Measurements from ENCODE around the gene WBP2.

Gene WBP2

DNA sequence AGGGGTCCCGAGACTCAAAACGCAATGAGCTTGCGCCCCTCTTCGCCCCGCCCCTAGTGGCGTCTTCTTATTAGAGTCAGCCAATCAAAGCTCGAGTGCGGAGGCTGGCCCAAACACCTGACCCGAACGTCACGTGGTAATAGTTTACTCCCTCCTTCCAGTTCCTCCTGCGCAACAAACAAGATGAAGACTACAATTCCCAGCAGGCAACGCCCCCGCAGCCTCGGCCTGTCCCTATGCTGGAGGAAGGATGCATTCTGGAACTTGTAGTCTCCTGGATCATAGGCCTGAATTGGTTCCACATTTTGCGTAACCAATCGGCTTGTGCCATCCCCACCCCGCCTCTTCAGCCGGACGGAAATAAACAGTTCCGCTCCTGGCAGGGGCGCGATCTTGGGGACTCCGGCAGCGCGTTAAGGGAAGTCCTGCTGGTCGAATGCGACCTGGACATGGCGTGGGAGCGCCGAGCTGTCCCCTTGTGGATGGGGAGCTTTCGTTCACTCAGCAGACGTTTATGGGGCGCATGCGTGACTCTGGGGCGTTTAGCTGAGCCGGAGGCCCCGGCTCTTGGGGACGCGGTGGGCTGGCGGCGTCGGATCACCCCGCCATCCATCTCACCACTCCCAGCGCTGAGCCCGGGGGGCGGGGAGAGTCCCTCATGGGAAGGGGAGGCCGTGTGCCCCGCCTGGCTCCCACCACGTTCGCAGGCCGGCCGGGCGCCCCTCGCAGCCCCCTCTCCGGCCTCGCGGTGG, at the start of gene WBP2:
TSS of gene WBP2 (minus strand) at position 26 of the 752 bp plus-strand sequence. CDS start 38 bp downstream, outside the sequence.
- H3K4me3 Mint-ChIP-seq, result no peak within 1 kb of the TSS
- no peak within 1 kb of the TSS for H3K27ac Mint-ChIP-seq
- H3K27me3 Mint-ChIP-seq, result no peaks in the 10 kb centered on the region
- H3K9me3 Mint-ChIP-seq, result no peaks in the 10 kb centered on the region
- peaks cover 24 to 41% of the 10 kb centered on the region in 2 donors for H3K4me1 Mint-ChIP-seq
- DNase-seq (peak; percentile 98), ATAC-seq (replicated peaks) (peak; percentile 86 to 89)
- peaks cover 0 to 8% of the 10 kb centered on the region in 2 donors for H3K36me3 Mint-ChIP-seq

DNA sequence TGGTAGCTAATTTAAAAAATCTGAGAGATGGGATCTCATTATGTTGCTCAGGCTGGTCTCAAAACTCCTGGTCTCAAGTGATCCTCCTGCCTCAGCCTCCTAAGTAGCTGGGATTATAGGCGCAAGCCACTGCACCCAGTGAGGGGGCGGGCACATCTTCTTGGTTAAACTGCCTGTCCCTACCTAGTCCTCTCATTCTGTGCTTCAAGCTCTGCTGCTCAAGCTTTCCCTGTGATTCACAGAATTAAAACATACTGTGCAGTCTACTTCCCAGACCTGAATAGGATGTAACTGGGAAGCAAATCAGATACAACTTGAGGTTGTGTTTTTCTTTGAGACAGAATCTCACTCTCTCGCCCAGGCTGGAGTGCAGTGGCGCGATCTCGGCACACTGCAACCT, 47.3 kb upstream of the WBP2 start:
- Mint-ChIP-seq H3K9me3 (no peaks in the 10 kb centered on the region), H3K27ac (no peak overlapping the region)

DNA sequence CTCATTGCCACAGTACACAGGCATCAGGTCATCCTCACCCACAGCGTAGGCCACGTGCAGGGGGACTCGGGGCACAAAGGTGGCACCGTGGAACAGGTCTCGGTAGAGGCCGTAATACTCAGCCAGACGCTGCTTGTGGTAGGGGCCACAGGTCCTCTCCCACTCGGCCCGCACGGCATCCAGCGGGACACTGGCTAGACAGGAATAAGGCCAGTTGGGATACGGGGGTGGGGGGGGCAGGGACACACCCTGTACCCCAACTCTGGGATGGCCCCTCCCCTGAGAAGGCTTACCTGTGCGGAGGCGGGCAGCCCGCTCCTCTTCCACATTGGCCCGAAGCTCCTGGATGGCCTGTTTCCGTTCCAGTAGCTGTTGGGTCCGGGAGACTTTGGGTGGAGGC, 46.6 kb upstream of the WBP2 start:
- Mint-ChIP-seq H3K27ac (no peak overlapping the region), H3K4me3 (no peak overlapping the region), H3K27me3 (no peaks in the 10 kb centered on the region), H3K9me3 (no peaks in the 10 kb centered on the region), H3K4me1 (peaks cover 9 to 29% of the 10 kb centered on the region in 2 donors), H3K36me3 (peaks cover 23 to 35% of the 10 kb centered on the region in 2 donors)
- ATAC-seq (replicated peaks) (no peak), DNase-seq (no peak)

More for the DNA sequence above, 47.3 kb upstream of the WBP2 start:
- no peak overlapping the region for H3K4me3 Mint-ChIP-seq
- H3K4me1 Mint-ChIP-seq, result peaks cover 9 to 26% of the 10 kb centered on the region in 2 donors
- DNase-seq, result no peak
- no peaks in the 10 kb centered on the region for H3K27me3 Mint-ChIP-seq
- no peak for ATAC-seq (replicated peaks)
- H3K36me3 Mint-ChIP-seq, result peaks cover 23 to 34% of the 10 kb centered on the region in 2 donors

DNA sequence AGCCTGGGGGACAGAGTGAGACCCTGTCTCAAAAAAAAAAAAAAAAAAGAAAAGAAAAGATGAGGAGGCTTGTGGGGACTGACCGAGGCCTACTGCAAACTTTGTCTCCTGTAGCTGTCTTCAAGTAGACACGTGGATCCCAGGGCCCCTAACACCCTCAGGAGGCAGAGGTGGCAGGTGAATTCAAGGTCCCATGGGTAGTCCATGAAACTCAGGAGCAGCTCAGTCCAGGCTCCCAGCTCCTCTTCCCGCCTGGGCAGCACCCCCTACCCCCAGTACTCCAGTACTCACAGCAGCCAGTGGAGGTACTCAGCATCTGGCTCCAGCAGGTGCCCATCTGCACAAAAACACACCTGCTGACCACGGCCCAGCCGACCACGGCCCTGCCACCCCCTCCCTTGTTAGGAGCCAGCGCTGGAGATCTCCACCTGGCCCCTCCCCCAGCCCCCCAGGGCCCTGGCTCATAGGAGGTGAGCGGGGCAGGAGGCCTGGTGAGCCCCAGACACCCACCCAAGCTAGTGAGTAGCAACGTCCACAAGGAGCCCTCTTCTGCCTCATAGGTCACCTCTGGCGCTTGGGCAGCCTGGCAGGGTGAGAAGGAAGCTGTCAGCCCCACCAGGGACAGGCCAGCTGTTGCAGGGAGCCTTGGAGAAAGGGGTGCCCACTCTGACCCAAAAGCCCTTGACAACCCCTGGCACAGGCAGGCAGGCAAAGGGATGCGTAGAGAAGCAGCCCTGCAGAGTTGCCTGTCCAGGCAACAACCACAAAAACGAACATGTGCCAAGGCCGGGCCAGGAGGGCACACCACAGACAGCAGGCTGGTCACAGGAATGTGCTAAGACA, 45.8 kb upstream of the WBP2 start:
- Mint-ChIP-seq H3K27ac (no peak overlapping the region), H3K4me1 (peaks cover 9 to 32% of the 10 kb centered on the region in 2 donors), H3K27me3 (no peaks in the 10 kb centered on the region), H3K4me3 (no peak overlapping the region), H3K9me3 (no peaks in the 10 kb centered on the region), H3K36me3 (peaks cover 23 to 35% of the 10 kb centered on the region in 2 donors)
- ATAC-seq (replicated peaks), result no peak
- DNase-seq, result no peak

DNA sequence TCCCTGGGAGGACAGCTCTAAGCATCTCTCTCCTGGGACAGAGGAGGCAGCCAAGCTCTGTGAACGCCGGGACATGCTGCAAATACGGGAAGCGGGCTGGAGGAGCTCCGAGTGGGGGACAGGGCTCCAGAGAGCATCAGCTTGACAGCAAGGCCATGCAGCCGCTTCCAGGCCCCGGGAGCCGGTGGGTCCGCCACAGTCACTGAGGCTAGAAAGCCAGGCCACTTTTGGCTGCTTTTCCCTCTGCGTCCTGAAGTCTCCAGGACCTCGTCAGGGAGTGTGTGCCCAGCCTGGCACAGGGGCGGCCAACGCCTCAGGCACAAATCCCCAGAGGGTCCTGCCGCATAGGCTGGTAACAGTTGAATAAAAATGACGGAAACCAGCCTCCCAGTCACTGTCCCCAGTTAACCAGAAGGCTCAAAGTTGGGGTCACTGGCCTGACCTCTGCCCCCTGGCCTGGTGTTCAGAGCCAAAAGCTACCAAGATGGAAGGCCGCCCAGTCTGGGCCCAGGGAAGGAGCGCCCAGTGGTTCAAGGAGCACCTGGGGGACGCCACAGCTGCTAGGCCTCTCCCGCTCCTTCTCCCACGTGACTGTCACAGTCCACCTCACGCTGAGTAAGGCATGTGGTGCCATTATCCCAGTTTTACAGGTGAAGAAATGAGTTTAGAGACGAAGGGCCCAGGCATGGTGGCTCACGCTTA, 44.8 kb upstream of the WBP2 start:
- Mint-ChIP-seq H3K4me3 (no peak overlapping the region), H3K36me3 (peaks cover 23 to 43% of the 10 kb centered on the region in 2 donors), H3K9me3 (no peaks in the 10 kb centered on the region), H3K27ac (peak overlapping the region; percentile 81), H3K27me3 (no peaks in the 10 kb centered on the region), H3K4me1 (peaks cover 17 to 37% of the 10 kb centered on the region in 2 donors)
- DNase-seq (no peak), ATAC-seq (replicated peaks) (no peak)

DNA sequence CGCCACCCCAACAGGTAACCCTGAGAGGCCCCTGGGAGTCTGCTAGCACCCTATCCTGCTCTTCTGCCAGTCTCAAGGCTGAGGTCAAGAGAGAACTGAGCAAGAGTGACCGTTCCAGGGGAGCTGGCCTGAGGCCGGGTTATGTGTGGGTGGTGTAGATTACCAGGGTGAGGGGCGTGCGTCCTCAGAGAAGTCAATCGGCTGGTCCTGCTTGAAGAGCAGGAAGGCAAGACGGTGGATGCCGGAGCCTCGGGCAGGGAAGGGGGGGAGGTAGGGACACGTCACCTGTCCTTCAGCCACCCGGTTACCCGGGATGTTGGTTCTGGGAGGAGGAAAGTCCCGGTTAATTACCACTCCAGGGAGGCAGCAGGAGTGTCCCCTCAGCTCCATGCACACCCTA, 44.2 kb upstream of the WBP2 start:
- Mint-ChIP-seq H3K27me3 (no peaks in the 10 kb centered on the region), H3K27ac (no peak overlapping the region), H3K4me1 (peaks cover 19 to 43% of the 10 kb centered on the region in 2 donors), H3K36me3 (peaks cover 25 to 41% of the 10 kb centered on the region in 2 donors), H3K9me3 (no peaks in the 10 kb centered on the region), H3K4me3 (no peak overlapping the region)
- no peak for ATAC-seq (replicated peaks)
- no peak for DNase-seq

DNA sequence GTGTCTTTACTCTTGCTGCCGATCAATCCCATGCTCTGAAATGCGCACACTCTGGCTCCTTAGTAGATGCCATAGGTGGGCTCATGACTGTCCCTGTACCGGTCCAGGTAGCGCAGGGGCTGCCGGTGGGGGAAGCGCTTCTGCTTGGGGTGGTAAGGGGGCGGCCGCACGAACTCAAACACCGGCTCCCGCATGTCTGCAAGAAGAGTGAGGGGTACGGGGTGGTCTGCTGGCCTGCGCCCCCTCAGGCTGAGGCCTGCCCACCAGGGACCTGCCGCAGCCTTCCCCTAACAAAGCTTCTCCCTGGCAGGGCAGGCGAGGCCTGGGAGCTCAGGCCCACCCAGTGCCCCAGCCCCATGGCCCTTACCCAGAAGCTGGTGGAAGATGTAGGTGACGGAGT, 43.7 kb upstream of the WBP2 start:
- Mint-ChIP-seq H3K27me3 (no peaks in the 10 kb centered on the region), H3K4me3 (no peak overlapping the region), H3K27ac (no peak overlapping the region), H3K9me3 (no peaks in the 10 kb centered on the region), H3K4me1 (peaks cover 23 to 43% of the 10 kb centered on the region in 2 donors), H3K36me3 (peaks cover 30 to 47% of the 10 kb centered on the region in 2 donors)
- no peak for DNase-seq
- no peak for ATAC-seq (replicated peaks)

DNA sequence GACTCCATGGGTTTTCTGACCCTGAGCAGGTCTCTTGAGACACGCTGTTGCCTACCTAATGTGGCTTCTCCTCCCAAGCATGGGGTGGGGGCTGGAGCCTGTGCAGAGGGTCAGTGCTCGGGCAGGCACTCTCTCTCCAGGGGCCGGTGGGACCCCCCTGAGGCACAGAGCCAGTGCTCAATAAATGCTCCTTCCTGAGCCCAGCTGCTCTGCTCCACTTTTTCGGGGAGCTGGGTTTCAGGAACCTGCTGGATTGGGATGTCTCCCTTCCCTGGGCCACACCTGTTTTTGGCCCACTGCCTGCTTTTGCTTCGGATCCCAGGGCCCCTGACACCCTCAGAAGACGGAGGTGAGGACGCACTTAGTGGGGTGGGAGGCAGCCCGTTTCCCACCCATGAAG, 42.9 kb upstream of the WBP2 start:
- peaks cover 26 to 47% of the 10 kb centered on the region in 2 donors for H3K4me1 Mint-ChIP-seq
- no peak overlapping the region for H3K27ac Mint-ChIP-seq
- H3K4me3 Mint-ChIP-seq, result no peak overlapping the region
- H3K36me3 Mint-ChIP-seq, result peaks cover 30 to 50% of the 10 kb centered on the region in 2 donors
- no peaks in the 10 kb centered on the region for H3K27me3 Mint-ChIP-seq
- no peak for ATAC-seq (replicated peaks)
- H3K9me3 Mint-ChIP-seq, result no peaks in the 10 kb centered on the region
- no peak for DNase-seq

DNA sequence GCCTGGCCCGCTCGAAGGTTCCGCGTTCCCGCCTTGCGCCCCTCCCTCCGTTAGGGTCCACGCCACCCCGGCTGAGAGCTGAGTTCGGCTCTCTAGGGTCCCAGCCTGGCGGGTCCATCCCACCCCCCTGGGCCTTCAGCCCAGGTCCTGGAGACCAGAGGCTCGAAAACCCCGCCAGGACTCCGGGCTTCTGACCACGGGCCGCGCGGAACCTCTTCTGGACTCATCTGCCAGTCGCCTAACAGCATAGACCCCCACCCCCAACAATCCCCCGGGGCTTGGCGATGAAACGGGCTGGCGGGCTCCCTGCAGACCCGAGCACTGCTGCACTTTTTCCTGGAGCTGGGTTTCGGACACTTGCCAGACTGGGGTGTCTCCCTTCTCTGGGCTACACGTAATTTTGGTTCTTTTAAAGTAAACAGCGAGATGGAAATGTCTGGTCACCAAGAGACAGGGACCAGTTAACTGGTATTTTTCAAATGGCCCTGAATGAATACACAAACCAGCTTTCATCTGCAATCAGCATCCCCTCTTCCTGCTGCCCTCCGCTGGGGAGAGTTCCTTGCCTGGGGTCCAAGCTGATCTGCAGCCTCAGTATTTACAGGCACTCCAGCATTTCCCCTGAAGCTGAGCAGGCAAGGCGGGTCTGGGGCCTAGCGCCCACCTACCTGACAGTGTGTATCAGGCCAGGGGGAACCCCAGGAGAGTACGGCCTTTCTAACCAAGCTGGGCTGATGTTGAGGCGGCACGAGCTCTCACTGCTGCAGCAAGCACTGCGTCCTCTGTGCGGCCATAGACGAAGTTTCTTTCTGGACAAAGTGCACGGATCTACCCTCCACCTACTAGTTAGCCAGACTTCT, 42.3 kb upstream of the WBP2 start:
- peaks cover 26 to 47% of the 10 kb centered on the region in 2 donors for H3K4me1 Mint-ChIP-seq
- H3K9me3 Mint-ChIP-seq, result no peaks in the 10 kb centered on the region
- peak overlapping the region; percentile 60 to 78 for H3K4me3 Mint-ChIP-seq
- H3K36me3 Mint-ChIP-seq, result peaks cover 30 to 50% of the 10 kb centered on the region in 2 donors
- no peaks in the 10 kb centered on the region for H3K27me3 Mint-ChIP-seq
- peak overlapping the region; percentile 81 for H3K27ac Mint-ChIP-seq
- no peak for DNase-seq
- ATAC-seq (replicated peaks), result no peak

DNA sequence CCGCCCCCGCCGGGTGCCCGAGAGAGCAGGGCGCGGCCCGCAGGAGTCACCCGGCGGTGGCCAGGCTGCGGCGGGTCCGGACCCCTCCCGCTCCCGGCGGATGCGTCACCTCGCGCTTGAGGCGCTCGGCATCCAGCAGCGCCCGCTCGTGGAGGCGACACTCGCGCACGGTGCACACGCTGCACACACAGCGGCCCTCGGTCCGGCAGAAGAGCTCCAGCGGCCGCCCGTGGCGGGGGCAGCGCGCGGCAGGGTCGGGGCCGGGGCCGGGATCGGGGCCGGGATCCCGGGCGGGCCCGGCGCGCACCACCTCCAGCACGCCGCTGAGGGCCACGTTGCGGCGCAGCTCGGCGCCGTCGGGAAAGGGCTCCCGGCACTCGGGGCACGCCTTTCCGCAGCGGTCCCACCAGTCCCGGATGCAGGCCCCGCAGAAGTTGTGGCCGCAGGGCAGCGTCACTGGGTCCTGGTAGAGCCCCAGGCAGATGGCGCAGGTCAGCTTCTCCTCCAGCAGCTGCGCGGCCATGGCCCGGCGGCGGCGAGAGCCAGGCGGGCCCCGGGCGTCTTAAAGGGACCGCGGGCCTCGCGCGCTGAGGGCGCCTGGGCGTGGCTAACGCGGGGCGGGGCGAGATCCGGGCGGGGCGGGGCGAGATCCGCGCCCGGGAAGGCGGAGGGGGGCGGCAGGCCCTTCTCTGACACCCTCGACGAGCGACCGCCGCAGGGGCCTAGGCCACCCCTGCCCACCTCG, 41.5 kb upstream of the WBP2 start, which contains the start of gene TRIM65:
TSS of gene TRIM65 (minus strand) at position 537 of the 745 bp plus-strand sequence. CDS start at position 523, 14 bp downstream.
- Mint-ChIP-seq H3K9me3 (no peaks in the 10 kb centered on the region), H3K36me3 (peaks cover 33 to 51% of the 10 kb centered on the region in 2 donors), H3K27me3 (no peaks in the 10 kb centered on the region), H3K4me3 (peak within 1 kb of the TSS; percentile 78 to 84), H3K4me1 (peaks cover 26 to 47% of the 10 kb centered on the region in 2 donors), H3K27ac (peak within 1 kb of the TSS; percentile 91)
- DNase-seq, result peak; percentile 73
- peak; percentile 89 for ATAC-seq (replicated peaks)

DNA sequence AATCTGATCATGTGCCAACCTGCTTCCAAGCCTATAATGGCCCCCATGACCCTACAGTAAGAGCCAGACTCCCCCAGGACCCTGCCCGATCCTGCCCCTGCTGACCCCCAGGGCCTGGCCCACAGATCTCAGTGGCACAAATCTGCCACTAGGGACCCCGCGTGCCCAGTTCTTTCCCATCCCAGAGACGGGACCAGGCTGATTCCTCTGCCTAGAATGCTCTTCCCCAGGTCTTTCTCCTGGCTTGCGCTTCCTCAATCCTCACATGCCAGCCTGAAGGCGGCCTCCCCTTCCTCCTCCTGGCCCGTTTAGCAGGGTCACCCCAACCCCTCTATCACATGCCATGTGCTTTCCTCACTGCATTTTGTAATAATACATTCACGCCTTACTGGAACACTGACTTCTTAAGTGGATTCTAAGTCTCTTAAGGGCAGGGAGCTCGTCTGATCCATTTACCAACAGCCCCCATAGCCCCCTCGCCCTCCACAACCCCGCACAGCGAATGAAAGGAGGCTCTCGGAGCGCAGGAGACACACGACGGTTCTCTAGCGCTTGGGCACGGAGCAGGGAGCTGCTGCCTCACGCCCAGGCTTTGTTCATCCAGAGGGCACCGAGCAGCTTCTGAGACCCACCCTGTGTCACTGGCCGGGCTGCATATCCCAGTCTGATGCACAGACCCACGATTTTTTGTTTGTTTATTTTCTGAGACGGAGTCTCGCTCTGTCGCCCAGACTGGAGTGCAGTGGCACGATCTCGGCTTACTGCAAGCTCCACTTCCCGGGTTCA, 40.4 kb upstream of the WBP2 start:
- Mint-ChIP-seq H3K27ac (peak overlapping the region; percentile 91), H3K9me3 (no peaks in the 10 kb centered on the region), H3K4me3 (peak overlapping the region; percentile 78 to 84), H3K4me1 (peaks cover 26 to 49% of the 10 kb centered on the region in 2 donors), H3K36me3 (peaks cover 28 to 48% of the 10 kb centered on the region in 2 donors), H3K27me3 (no peaks in the 10 kb centered on the region)
- ATAC-seq (replicated peaks) (peak; percentile 1 to 8), DNase-seq (no peak)

DNA sequence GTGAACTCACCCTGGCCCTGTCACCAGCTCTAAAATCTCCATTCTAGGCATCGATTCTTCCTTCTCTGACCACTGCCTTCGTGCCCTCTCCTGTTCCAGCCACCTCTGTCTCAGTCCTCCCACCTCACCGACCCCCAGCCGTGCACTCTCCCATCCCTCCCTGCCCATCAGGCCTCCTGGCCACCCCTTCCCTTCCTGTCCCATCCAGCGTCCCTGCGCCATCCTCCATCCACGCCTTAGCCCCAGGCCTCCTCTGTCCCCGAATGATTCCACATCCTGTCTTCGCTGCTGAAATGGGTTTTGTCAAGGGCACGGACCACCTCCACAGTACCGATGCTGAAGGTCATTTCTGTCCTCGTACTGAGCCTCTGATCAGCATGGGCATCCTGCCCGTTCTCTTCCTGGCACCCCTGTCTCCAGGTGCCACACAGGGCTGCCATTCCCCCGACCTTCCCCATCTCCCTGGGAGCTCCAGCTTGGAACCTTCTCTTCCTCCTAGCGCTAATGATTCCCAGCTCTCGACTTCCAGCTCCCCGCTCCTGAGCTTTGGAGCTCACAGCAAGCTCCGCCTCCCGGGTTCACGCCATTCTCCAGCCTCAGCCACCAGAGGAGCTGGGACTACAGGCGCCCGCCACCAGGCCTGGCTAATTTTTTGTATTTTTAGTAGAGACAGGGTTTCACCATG, 39.1 kb upstream of the WBP2 start:
- Mint-ChIP-seq H3K27me3 (no peaks in the 10 kb centered on the region), H3K36me3 (peaks cover 23 to 45% of the 10 kb centered on the region in 2 donors), H3K4me1 (peaks cover 28 to 53% of the 10 kb centered on the region in 2 donors), H3K4me3 (peak overlapping the region; percentile 17 to 62), H3K9me3 (no peaks in the 10 kb centered on the region), H3K27ac (peak overlapping the region; percentile 66)
- no peak for ATAC-seq (replicated peaks)
- no peak for DNase-seq

Data from stimulated activated naive B cell treated with anti-CD40 and anti-IgM and Interleukin-4, amounts not matched to agents 10 μg/mL and 1 μg/mL and 100 μg/mL, for 72 hours (primary cell).